T-cell (primary cell): Measurements from ENCODE around the gene NCCRP1. TPM values are rescaled to one million over a fixed set of nuclear protein-coding genes. Genes with fewer than 3 reads are reported as not detected.
A peak's percentile ranks its signal among the peaks of the same experiment; 100 is the strongest.

Source experiments
- ATAC-seq, 4 experiments: fragments of 200-7000 bp in 3 of 4; fragments of 150-1000 bp in 1 of 4; cut with Tn5 transposase; replicated peaks in 1 of 4; 1 replicate in 3 of 4; 2 replicates in 1 of 4; pipeline ENCODE4 v1.10.0; 2021; ENCODE audit warnings: moderate library complexity in 3 of 4, mild to moderate bottlenecking in 2 of 4, moderate number of reproducible peaks in 1 of 4
- CTCF ChIA-PET, 2 donors: fragments of 300-600 bp; sonication (Branson Sonifier 250); formaldehyde crosslinking; loops; one replicate each; lab custom pipeline; 2022; ENCODE audit warnings: antibody characterized with exemption in 2 of 2; lab: Charles Lee
- POLR2A ChIA-PET, 2 donors: fragments of 300-600 bp; sonication (Branson Sonifier 250); formaldehyde crosslinking; loops; one replicate each; lab custom pipeline; 2022; ENCODE audit warnings: antibody characterized with exemption in 2 of 2; lab: Charles Lee
- DNase-seq, 35 experiments: peaks; one replicate each; pipeline versions ENCODE4 v3.0.0 to v3.0.0-alpha.2; 2013 to 2023
- H3K27ac ChIP-seq: one replicate; pipeline ENCODE4 v1.5.1; 2013; ENCODE audit warnings: low read length
- H3K27me3 ChIP-seq, 2 experiments: replicated peaks in 1 of 2; 1 replicate in 1 of 2; 2 replicates in 1 of 2; pipeline versions ENCODE4 v1.6.1 to v1.7.0; 2013; ENCODE audit warnings: low read length in 1 of 2, mixed read lengths in 1 of 2; ENCODE audit not compliant: control insufficient read depth in 2 of 2, insufficient read depth in 2 of 2; ENCODE audit errors: extremely low read depth in 1 of 2
- H3K36me3 ChIP-seq, 2 donors: 1 replicate in 1 of 2; 2 replicates in 1 of 2; pipeline versions ENCODE4 v1.6.1 to v1.7.0; 2013; ENCODE audit warnings: low read length in 1 of 2; ENCODE audit not compliant: control insufficient read depth in 2 of 2, insufficient read depth in 1 of 2; ENCODE audit errors: extremely low read depth in 1 of 2
- H3K4me1 ChIP-seq, 2 experiments: 1 replicate in 1 of 2; 2 replicates in 1 of 2; pipeline versions ENCODE4 v1.6.1 to v1.7.0; 2013; ENCODE audit warnings: low read length in 2 of 2, mixed read lengths in 1 of 2; ENCODE audit not compliant: insufficient read depth in 2 of 2, control insufficient read depth in 1 of 2; ENCODE audit errors: extremely low read depth in 1 of 2
- H3K4me3 ChIP-seq, 2 donors: 1 replicate in 1 of 2; 2 replicates in 1 of 2; pipeline versions ENCODE4 v1.5.1 to v1.7.0; 2013; ENCODE audit warnings: mild to moderate bottlenecking in 2 of 2, low read length in 1 of 2, moderate library complexity in 1 of 2; ENCODE audit not compliant: control insufficient read depth in 1 of 2; ENCODE audit errors: extremely low read depth in 1 of 2
- H3K9me3 ChIP-seq: 2 replicates; pipeline ENCODE4 v1.7.0; 2013
- H3K27ac Mint-ChIP-seq, 2 donors: one replicate each; pipeline ENCODE4 v1.8.0; 2020 to 2021; ENCODE audit warnings: mild to moderate bottlenecking in 2 of 2, mixed read lengths in 2 of 2
- H3K27me3 Mint-ChIP-seq, 2 donors: one replicate each; pipeline ENCODE4 v1.8.0; 2021 to 2022; ENCODE audit warnings: mixed read lengths in 2 of 2
- H3K36me3 Mint-ChIP-seq: one replicate; pipeline ENCODE4 v1.8.0; 2021; ENCODE audit warnings: mixed read lengths
- H3K4me1 Mint-ChIP-seq, 3 donors: one replicate each; pipeline ENCODE4 v1.8.0; 2020 to 2022; ENCODE audit warnings: mixed read lengths in 3 of 3, mild to moderate bottlenecking in 1 of 3
- H3K4me3 Mint-ChIP-seq, 3 donors: one replicate each; pipeline ENCODE4 v1.8.0; 2020 to 2022; ENCODE audit warnings: mild to moderate bottlenecking in 3 of 3, mixed read lengths in 3 of 3, moderate library complexity in 3 of 3
- H3K9me3 Mint-ChIP-seq, 3 donors: one replicate each; pipeline ENCODE4 v1.8.0; 2020 to 2022; ENCODE audit warnings: mixed read lengths in 3 of 3
- WGBS: methylation state at CpG from one replicate; pipeline ENCODE4 v1.1.5; 2013; ENCODE audit warnings: missing lambda C conversion rate; ENCODE audit not compliant: insufficient coverage; 5-methylcytosine and 5-hydroxymethylcytosine counted together
- total RNA-seq, 35 experiments: library from RNA in 6 of 35; stranded (reverse) in 6 of 35; fragments of 120-200 nt in 1 of 35; gene quantifications; one replicate each; pipeline versions ENCODE4 v1.2.1 to v1.2.4 and lab custom pipeline; 2013 to 2026

The NCCRP1 gene
- total RNA-seq, 5 donors from 2014 or later (not counting 1 experiment from before 2014, with no cell fraction given): 0.23 to 0.46 (median 0.41) TPM; not detected in 2

- ChIA-PET CTCF (no interaction called here), POLR2A (no interaction called here)
- Histone ChIP-seq H3K4me1 (no peaks in the 10 kb centered on the region), H3K27ac (no peak overlapping the region), H3K36me3 (peaks cover 12 to 48% of the 10 kb centered on the region in 2 donors), H3K9me3 (no peaks in the 10 kb centered on the region), H3K4me3 (no peak overlapping the region), H3K27me3 (no peaks in the 10 kb centered on the region)
- Mint-ChIP-seq H3K36me3 (peaks cover 16% of the 10 kb centered on the region), H3K27ac (no peak overlapping the region), H3K4me3 (no peak overlapping the region), H3K4me1 (no peaks in the 10 kb centered on the region), H3K27me3 (no peaks in the 10 kb centered on the region), H3K9me3 (no peaks in the 10 kb centered on the region)
- DNase-seq (no peak), ATAC-seq (no peak)
- WGBS: 95% methylated on average over 12 of the region's 25 CpGs
These were observed 23.2 kb upstream of the NCCRP1 start for GRCh38 chr19:39173502-39173991.

- WGBS: 89% methylated on average over 15 of the region's 16 CpGs
- ChIA-PET CTCF (interaction anchor here in 1 of 2 donors (0.8 kb wide), 1 partner anchor 28 kb away, joined by 3 read pairs; no protein-coding TSS in a partner anchor), POLR2A (no interaction called here)
- Histone ChIP-seq H3K4me1 (no peaks in the 10 kb centered on the region), H3K27me3 (no peaks in the 10 kb centered on the region), H3K27ac (no peak overlapping the region), H3K36me3 (peaks cover 11 to 46% of the 10 kb centered on the region in 2 donors), H3K9me3 (no peaks in the 10 kb centered on the region), H3K4me3 (no peak overlapping the region)
- DNase-seq (no peak), ATAC-seq (no peak)
- Mint-ChIP-seq H3K4me3 (no peak overlapping the region), H3K27me3 (no peaks in the 10 kb centered on the region), H3K4me1 (no peaks in the 10 kb centered on the region), H3K36me3 (peaks cover 10% of the 10 kb centered on the region), H3K9me3 (no peaks in the 10 kb centered on the region), H3K27ac (no peak overlapping the region)
These were observed 22.6 kb upstream of the NCCRP1 start for GRCh38 chr19:39174142-39174541.

GRCh38 chr19:39174558-39175544, 21.9 kb upstream of the NCCRP1 start:
- H3K4me1 ChIP-seq: no peaks in the 10 kb centered on the region
- 97% methylated on average over 23 of the region's 43 CpGs for WGBS
- ATAC-seq (no peak), DNase-seq (no peak)
- CTCF ChIA-PET: interaction anchor here in 1 of 2 donors (0.8 kb wide), 1 partner anchor 29 kb away, joined by 3 read pairs; no protein-coding TSS in a partner anchor
- Mint-ChIP-seq H3K27me3 (no peaks in the 10 kb centered on the region), H3K4me1 (no peaks in the 10 kb centered on the region), H3K27ac (no peak overlapping the region), H3K9me3 (no peaks in the 10 kb centered on the region), H3K4me3 (no peak overlapping the region), H3K36me3 (peaks cover 9% of the 10 kb centered on the region)
- H3K27me3 ChIP-seq: no peaks in the 10 kb centered on the region
- peaks cover 8 to 43% of the 10 kb centered on the region in 2 donors for H3K36me3 ChIP-seq
- no peak overlapping the region for H3K27ac ChIP-seq
- H3K4me3 ChIP-seq: no peak overlapping the region
- POLR2A ChIA-PET: no interaction called here
- H3K9me3 ChIP-seq: no peaks in the 10 kb centered on the region

GRCh38 chr19:39175564-39175963, 21.2 kb upstream of the NCCRP1 start:
- ATAC-seq (no peak), DNase-seq (no peak)
- Histone ChIP-seq H3K27ac (no peak overlapping the region), H3K4me1 (no peaks in the 10 kb centered on the region), H3K4me3 (no peak overlapping the region), H3K36me3 (peaks cover 8 to 38% of the 10 kb centered on the region in 2 donors), H3K9me3 (no peaks in the 10 kb centered on the region), H3K27me3 (no peaks in the 10 kb centered on the region)
- 94% methylated on average over 5 of the region's 7 CpGs for WGBS
- Mint-ChIP-seq H3K27me3 (no peaks in the 10 kb centered on the region), H3K4me3 (no peak overlapping the region), H3K27ac (peak overlapping the region in 1 of 2 donors; percentile 45), H3K4me1 (no peaks in the 10 kb centered on the region), H3K36me3 (peaks cover 9% of the 10 kb centered on the region), H3K9me3 (no peaks in the 10 kb centered on the region)
- POLR2A ChIA-PET: no interaction called here
- CTCF ChIA-PET: no interaction called here

GRCh38 chr19:39177110-39177699, 19.6 kb upstream of the NCCRP1 start:
- no peaks in the 10 kb centered on the region for H3K27me3 Mint-ChIP-seq
- H3K4me1 Mint-ChIP-seq: no peaks in the 10 kb centered on the region
- peaks cover 8 to 32% of the 10 kb centered on the region in 2 donors for H3K36me3 ChIP-seq
- no peak overlapping the region for H3K27ac Mint-ChIP-seq
- no peak overlapping the region for H3K27ac ChIP-seq
- WGBS: 98% methylated on average over 6 of the region's 10 CpGs
- CTCF ChIA-PET: no interaction called here
- H3K9me3 Mint-ChIP-seq: no peaks in the 10 kb centered on the region
- POLR2A ChIA-PET: no interaction called here
- no peaks in the 10 kb centered on the region for H3K9me3 ChIP-seq
- no peak overlapping the region for H3K4me3 Mint-ChIP-seq
- ATAC-seq (no peak), DNase-seq (no peak)
- H3K27me3 ChIP-seq: no peaks in the 10 kb centered on the region
- no peak overlapping the region for H3K4me3 ChIP-seq
- peaks cover 9% of the 10 kb centered on the region for H3K36me3 Mint-ChIP-seq
- no peaks in the 10 kb centered on the region for H3K4me1 ChIP-seq

GRCh38 chr19:39177736-39178135, 19.0 kb upstream of the NCCRP1 start:
- CTCF ChIA-PET: no interaction called here
- WGBS: 90% methylated on average over 2 of the region's 11 CpGs
- Histone ChIP-seq H3K27me3 (no peaks in the 10 kb centered on the region), H3K4me1 (no peaks in the 10 kb centered on the region), H3K4me3 (no peak overlapping the region), H3K36me3 (peaks cover 8 to 27% of the 10 kb centered on the region in 2 donors), H3K9me3 (no peaks in the 10 kb centered on the region), H3K27ac (no peak overlapping the region)
- Mint-ChIP-seq H3K36me3 (peaks cover 9% of the 10 kb centered on the region), H3K9me3 (no peaks in the 10 kb centered on the region), H3K4me1 (no peaks in the 10 kb centered on the region), H3K4me3 (no peak overlapping the region), H3K27me3 (no peaks in the 10 kb centered on the region), H3K27ac (no peak overlapping the region)
- ATAC-seq: no peak
- POLR2A ChIA-PET: no interaction called here
- DNase-seq: no peak
